Measurements from ENCODE around the gene KIF25.

Gene KIF25, protein sequence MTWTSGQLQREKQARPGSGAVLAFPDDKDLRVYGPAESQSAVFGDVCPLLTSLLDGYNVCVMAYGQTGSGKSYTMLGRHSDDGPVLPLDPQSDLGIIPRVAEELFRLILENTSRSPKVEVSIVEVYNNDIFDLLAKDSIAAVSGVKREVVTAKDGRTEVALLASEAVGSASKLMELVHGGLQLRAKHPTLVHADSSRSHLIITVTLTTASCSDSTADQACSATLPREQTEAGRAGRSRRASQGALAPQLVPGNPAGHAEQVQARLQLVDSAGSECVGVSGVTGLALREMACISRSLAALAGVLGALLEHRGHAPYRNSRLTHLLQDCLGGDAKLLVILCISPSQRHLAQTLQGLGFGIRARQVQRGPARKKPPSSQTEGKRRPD

DNA sequence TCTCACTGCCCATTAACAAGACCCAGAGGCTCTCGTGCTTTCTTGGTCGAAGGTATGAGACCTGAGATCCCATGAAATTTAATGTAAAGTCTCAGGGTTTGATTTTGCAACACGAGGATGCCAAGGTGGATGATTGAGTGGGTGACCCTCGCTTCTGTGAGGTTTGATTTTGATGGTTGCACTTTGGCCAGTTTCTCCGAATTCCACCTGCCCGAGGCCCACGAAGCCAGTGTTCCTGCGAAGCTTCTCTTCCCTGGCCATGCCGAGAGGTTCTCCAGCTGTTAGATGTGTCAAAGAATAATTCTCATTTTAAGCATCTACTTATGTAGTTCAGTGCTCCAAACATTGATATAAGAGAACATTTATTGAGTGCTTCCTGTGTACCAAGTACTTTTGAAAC lies at the start of gene KIF25:
KIF25 (plus strand) TSS at position 30 of the 400 bp plus-strand sequence. CDS start 31,915 bp downstream, outside the sequence.
- ATAC-seq, result no peak
- TF ChIP-seq ZNF565 (CRISPR knock-in tag; conservative IDR thresholded peaks at IDR 0.05; ENCODE audit: low read depth) (no peak), PPARA (CRISPR knock-in tag; IDR thresholded peaks at IDR 0.05; ENCODE audit: borderline replicate concordance) (no peak), ISL1 (CRISPR knock-in tag; IDR thresholded peaks at IDR 0.05) (no peak), ZNF70 (CRISPR knock-in tag; IDR thresholded peaks at IDR 0.05) (no peak), RARB (CRISPR knock-in tag; IDR thresholded peaks at IDR 0.05) (no peak), CSDC2 (CRISPR knock-in tag; IDR thresholded peaks at IDR 0.05) (no peak), ZNF8 (CRISPR knock-in tag; IDR thresholded peaks at IDR 0.05) (no peak), ZC3H10 (CRISPR knock-in tag; IDR thresholded peaks at IDR 0.05) (no peak), ESRRG (CRISPR knock-in tag; IDR thresholded peaks at IDR 0.05) (no peak), ZFP30 (CRISPR knock-in tag; IDR thresholded peaks at IDR 0.05) (no peak), GLIS3 (CRISPR knock-in tag; IDR thresholded peaks at IDR 0.05) (no peak), TCF4 (CRISPR knock-in tag; IDR thresholded peaks at IDR 0.05; ENCODE audit: borderline replicate concordance) (no peak), OSR1 (CRISPR knock-in tag; IDR thresholded peaks at IDR 0.05) (no peak), TOX (CRISPR knock-in tag; IDR thresholded peaks at IDR 0.05; ENCODE audit: borderline replicate concordance) (no peak), CREB5 (CRISPR knock-in tag; IDR thresholded peaks at IDR 0.05; ENCODE audit: low read depth) (no peak), BACH2 (CRISPR knock-in tag; IDR thresholded peaks at IDR 0.05; ENCODE audit: borderline replicate concordance) (no peak), SNAI2 (CRISPR knock-in tag; IDR thresholded peaks at IDR 0.05) (no peak), POU6F1 (CRISPR knock-in tag; IDR thresholded peaks at IDR 0.05; ENCODE audit: borderline replicate concordance, low read depth) (no peak), ZFP3 (CRISPR knock-in tag; IDR thresholded peaks at IDR 0.05) (no peak)
- TF ChIP-seq, protein P1, sequence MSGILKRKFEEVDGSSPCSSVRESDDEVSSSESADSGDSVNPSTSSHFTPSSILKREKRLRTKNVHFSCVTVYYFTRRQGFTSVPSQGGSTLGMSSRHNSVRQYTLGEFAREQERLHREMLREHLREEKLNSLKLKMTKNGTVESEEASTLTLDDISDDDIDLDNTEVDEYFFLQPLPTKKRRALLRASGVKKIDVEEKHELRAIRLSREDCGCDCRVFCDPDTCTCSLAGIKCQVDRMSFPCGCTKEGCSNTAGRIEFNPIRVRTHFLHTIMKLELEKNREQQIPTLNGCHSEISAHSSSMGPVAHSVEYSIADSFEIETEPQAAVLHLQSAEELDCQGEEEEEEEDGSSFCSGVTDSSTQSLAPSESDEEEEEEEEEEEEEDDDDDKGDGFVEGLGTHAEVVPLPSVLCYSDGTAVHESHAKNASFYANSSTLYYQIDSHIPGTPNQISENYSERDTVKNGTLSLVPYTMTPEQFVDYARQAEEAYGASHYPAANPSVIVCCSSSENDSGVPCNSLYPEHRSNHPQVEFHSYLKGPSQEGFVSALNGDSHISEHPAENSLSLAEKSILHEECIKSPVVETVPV (CRISPR knock-in tag; IDR thresholded peaks at IDR 0.05), result no peak

GRCh38 chr6:167947716-167948115 lies 49.8 kb upstream of the KIF25 start:
- TF ChIP-seq ZNF70 (CRISPR knock-in tag; IDR thresholded peaks at IDR 0.05) (no peak), ARNTL (CRISPR knock-in tag; IDR thresholded peaks at IDR 0.05; ENCODE audit: borderline replicate concordance, low read depth) (no peak), CREB5 (CRISPR knock-in tag; IDR thresholded peaks at IDR 0.05; ENCODE audit: low read depth) (no peak), PPARA (CRISPR knock-in tag; IDR thresholded peaks at IDR 0.05; ENCODE audit: borderline replicate concordance) (no peak), RARB (CRISPR knock-in tag; IDR thresholded peaks at IDR 0.05) (no peak), ZFP3 (CRISPR knock-in tag; IDR thresholded peaks at IDR 0.05) (no peak), POU6F1 (CRISPR knock-in tag; IDR thresholded peaks at IDR 0.05; ENCODE audit: borderline replicate concordance, low read depth) (no peak), SNAI2 (CRISPR knock-in tag; IDR thresholded peaks at IDR 0.05) (no peak), OSR1 (CRISPR knock-in tag; IDR thresholded peaks at IDR 0.05) (no peak)
- ATAC-seq, result no peak

DNA sequence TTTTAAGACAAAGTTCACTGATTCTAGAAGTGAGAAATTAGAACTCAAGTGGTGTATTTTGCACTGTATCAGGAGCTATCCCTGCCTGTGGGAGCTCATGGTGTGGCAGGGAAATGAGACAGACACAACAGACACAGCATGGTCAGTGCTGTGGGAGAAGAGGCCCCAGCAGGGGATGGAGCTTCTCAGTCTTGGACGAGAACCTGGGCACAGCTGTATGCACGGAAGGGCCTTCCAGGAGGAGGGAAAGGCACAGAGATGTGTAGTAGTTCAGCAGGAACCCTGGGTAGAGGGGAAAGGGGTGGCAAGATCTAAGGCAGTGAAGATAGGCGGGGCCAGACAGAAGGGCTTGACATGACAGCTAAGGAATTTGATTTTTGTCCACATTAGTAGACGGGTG lies 48.8 kb upstream of the KIF25 start:
- no peak for ATAC-seq
- no peak for TF ChIP-seq ZFP3 (CRISPR knock-in tag; IDR thresholded peaks at IDR 0.05)
- no peak for TF ChIP-seq CSDC2 (CRISPR knock-in tag; IDR thresholded peaks at IDR 0.05)
- no peak for TF ChIP-seq ZNF70 (CRISPR knock-in tag; IDR thresholded peaks at IDR 0.05)
- TF ChIP-seq TOX (CRISPR knock-in tag; IDR thresholded peaks at IDR 0.05; ENCODE audit: borderline replicate concordance), result no peak
- no peak for TF ChIP-seq ZNF565 (CRISPR knock-in tag; conservative IDR thresholded peaks at IDR 0.05; ENCODE audit: low read depth)
- no peak for TF ChIP-seq OSR1 (CRISPR knock-in tag; IDR thresholded peaks at IDR 0.05)
- TF ChIP-seq CREB5 (CRISPR knock-in tag; IDR thresholded peaks at IDR 0.05; ENCODE audit: low read depth), result no peak
- TF ChIP-seq GLIS3 (CRISPR knock-in tag; IDR thresholded peaks at IDR 0.05), result no peak
- no peak for TF ChIP-seq ZFP30 (CRISPR knock-in tag; IDR thresholded peaks at IDR 0.05)
- no peak for TF ChIP-seq POU6F1 (CRISPR knock-in tag; IDR thresholded peaks at IDR 0.05; ENCODE audit: borderline replicate concordance, low read depth)
- no peak for TF ChIP-seq BACH2 (CRISPR knock-in tag; IDR thresholded peaks at IDR 0.05; ENCODE audit: borderline replicate concordance)
- no peak for TF ChIP-seq SNAI2 (CRISPR knock-in tag; IDR thresholded peaks at IDR 0.05)
- no peak for TF ChIP-seq PPARA (CRISPR knock-in tag; IDR thresholded peaks at IDR 0.05; ENCODE audit: borderline replicate concordance)
- no peak for TF ChIP-seq ZNF8 (CRISPR knock-in tag; IDR thresholded peaks at IDR 0.05)
- TF ChIP-seq RARB (CRISPR knock-in tag; IDR thresholded peaks at IDR 0.05), result no peak
- no peak for TF ChIP-seq ESRRG (CRISPR knock-in tag; IDR thresholded peaks at IDR 0.05)
- TF ChIP-seq TCF4 (CRISPR knock-in tag; IDR thresholded peaks at IDR 0.05; ENCODE audit: borderline replicate concordance), result no peak
